H1 (cell line): ENCODE results near the gene SLC4A1AP. TPM values are rescaled to one million over a fixed set of nuclear protein-coding genes. Genes with fewer than 3 reads are reported as not detected.

ENCODE experiments used
- GABPA ChIP-seq: IDR thresholded peaks from 2 replicates; pipeline ENCODE4 v1.6.1; 2011; ENCODE audit warnings: mild to moderate bottlenecking, low read length, moderate library complexity, borderline replicate concordance; ENCODE audit not compliant: insufficient read depth
- SIRT6 ChIP-seq: IDR thresholded peaks from one replicate; pipeline ENCODE4 v1.7.1; 2012; ENCODE audit warnings: low read length, inconsistent platforms
- polyA plus RNA-seq, 7 experiments: library from polyadenylated mRNA; depleted of rRNA in 3 of 7; stranded (reverse) in 5 of 7; unstranded in 2 of 7; fragments of >200 nt in 5 of 7; fragments of 200-250 nt in 2 of 7; gene quantifications; 1 replicate in 5 of 7; 2 replicates in 1 of 7; 4 replicates in 1 of 7; pipeline versions ENCODE4 v1.2.1 to v1.2.3, GENCODE V29; 2011 to 2013; ENCODE audit warnings: missing spikeins in 2 of 7, mixed read lengths in 2 of 7
- total RNA-seq: library from RNA; stranded (reverse); fragmentation: NEBNext Ultra II Directional; extraction: Animal tissue kit (Norgen Biotek cat#: 25700); gene quantifications from 2 replicates; pipeline ENCODE4 v1.2.1, GENCODE V29; 2021

SLC4A1AP gene
- total and polyA plus RNA-seq, 2 of the 8 experiments (the other 6 are each of a cell fraction or from before 2014, with no cell fraction given): 8.1 to 18.4 TPM

GRCh38 chr2:27615316-27615715 lies 48.4 kb upstream of the SLC4A1AP start (continued):
- no peak for TF ChIP-seq GABPA
- no peak for TF ChIP-seq SIRT6
